IMR-90 (cell line): Measurements from ENCODE around the gene RFT1. TPM values are rescaled to one million over a fixed set of nuclear protein-coding genes. Genes with fewer than 3 reads are reported as not detected.

Source experiments
- ATAC-seq: fragments of 200-7000 bp; cut with Tn5 transposase; 2 replicates; pipeline ENCODE4 v1.9.1; 2020; ENCODE audit warnings: low read depth, mild to moderate bottlenecking, moderate library complexity
- BruUV-seq: library from RNA; stranded (reverse); fragments of 400-500 nt; replicated peaks from 2 replicates; lab custom pipeline; 2021; lab: Mats Ljungman, UMichigan
- CTCF ChIA-PET: fragments of 300-600 bp; formaldehyde crosslinking; extraction: SDS; loops from one replicate; lab custom pipeline; 2021; ENCODE audit warnings: antibody characterized with exemption; lab: Yijun Ruan, JAX
- POLR2A ChIA-PET: fragments of 300-600 bp; sonication (Branson Sonifier 250); formaldehyde crosslinking; loops from one replicate; lab custom pipeline; 2022; ENCODE audit warnings: antibody characterized with exemption; ENCODE audit not compliant: unreplicated experiment; lab: Charles Lee
- DNase-seq: peaks from one replicate; pipeline ENCODE4 v3.0.0; 2013
- H2AFZ ChIP-seq: replicated peaks from 2 replicates; pipeline ENCODE3; 2013; ENCODE audit warnings: low read length, mild to moderate bottlenecking; ENCODE audit not compliant: poor library complexity
- H2AK5ac ChIP-seq: 2 replicates; pipeline ENCODE4 v1.6.1; 2013; ENCODE audit warnings: low read depth, low read length, inconsistent platforms
- H2AK9ac ChIP-seq: replicated peaks from 2 replicates; pipeline ENCODE3; 2013; ENCODE audit warnings: mild to moderate bottlenecking, low read depth, low read length, moderate library complexity; ENCODE audit not compliant: poor library complexity
- H2BK120ac ChIP-seq: 2 replicates; pipeline ENCODE4 v1.6.1; 2013; ENCODE audit warnings: low read depth, low read length, inconsistent platforms
- H2BK15ac ChIP-seq: 3 replicates; pipeline ENCODE4 v1.6.1; 2013; ENCODE audit warnings: low read depth, low read length, inconsistent platforms
- H2BK20ac ChIP-seq: 2 replicates; pipeline ENCODE4 v1.6.1; 2013; ENCODE audit warnings: low read depth, mild to moderate bottlenecking, inconsistent platforms, low read length, moderate library complexity
- H2BK5ac ChIP-seq: 2 replicates; pipeline ENCODE4 v1.6.1; 2013; ENCODE audit warnings: mild to moderate bottlenecking, low read depth, low read length, inconsistent platforms; ENCODE audit not compliant: poor library complexity, severe bottlenecking
- H3K14ac ChIP-seq: replicated peaks from 2 replicates; pipeline ENCODE4 v1.6.1; 2013; ENCODE audit warnings: low read depth, low read length, inconsistent platforms
- H3K18ac ChIP-seq: 2 replicates; pipeline ENCODE4 v1.6.1; 2013; ENCODE audit warnings: low read depth, low read length, control low read depth
- H3K23ac ChIP-seq: 2 replicates; pipeline ENCODE4 v1.6.1; 2013; ENCODE audit warnings: low read depth, low read length, inconsistent platforms
- H3K27ac ChIP-seq: 2 replicates; pipeline ENCODE4 v1.5.1; 2013; ENCODE audit warnings: mild to moderate bottlenecking, control low read depth, low read length; ENCODE audit not compliant: insufficient read depth
- H3K27me3 ChIP-seq: 2 replicates; pipeline ENCODE4 v1.6.1; 2013; ENCODE audit warnings: low read length; ENCODE audit not compliant: control insufficient read depth, insufficient read depth
- H3K36me3 ChIP-seq: 2 replicates; pipeline ENCODE4 v1.6.1; 2013; ENCODE audit warnings: low read length, mixed read lengths; ENCODE audit not compliant: control insufficient read depth, insufficient read depth
- H3K4ac ChIP-seq: 2 replicates; pipeline ENCODE4 v1.6.1; 2013; ENCODE audit warnings: low read depth, low read length, inconsistent platforms
- H3K4me1 ChIP-seq: 2 replicates; pipeline ENCODE4 v1.6.1; 2013; ENCODE audit warnings: low read length, mixed read lengths; ENCODE audit not compliant: control insufficient read depth, insufficient read depth
- H3K4me2 ChIP-seq: 2 replicates; pipeline ENCODE4 v1.6.1; 2013; ENCODE audit warnings: low read depth, mild to moderate bottlenecking, control low read depth, low read length, moderate library complexity
- H3K4me3 ChIP-seq: 2 replicates; pipeline ENCODE4 v1.5.1; 2013; ENCODE audit warnings: low read depth, mild to moderate bottlenecking, control low read depth, low read length, moderate library complexity; ENCODE audit not compliant: insufficient read depth
- H3K56ac ChIP-seq: 2 replicates; pipeline ENCODE4 v1.6.1; 2013; ENCODE audit warnings: low read length, inconsistent platforms; ENCODE audit not compliant: insufficient read depth; ENCODE audit errors: extremely low read depth
- H3K79me1 ChIP-seq, 2 experiments: 2 replicates each; pipeline ENCODE4 v1.6.1; 2013; ENCODE audit warnings: low read length in 2 of 2, inconsistent platforms in 1 of 2, low read depth in 1 of 2
- H3K9ac ChIP-seq: 2 replicates; pipeline ENCODE4 v1.6.1; 2013; ENCODE audit warnings: low read depth, low read length, control low read depth
- H3K9me1 ChIP-seq: 2 replicates; pipeline ENCODE4 v1.6.1; 2013; ENCODE audit warnings: low read length, inconsistent platforms; ENCODE audit not compliant: insufficient read depth
- H3K9me3 ChIP-seq: 2 replicates; pipeline ENCODE4 v1.6.1; 2013; ENCODE audit warnings: low read length; ENCODE audit not compliant: control insufficient read depth, insufficient read depth
- H4K20me1 ChIP-seq: 2 replicates; pipeline ENCODE4 v1.6.1; 2013; ENCODE audit warnings: low read length, inconsistent platforms; ENCODE audit not compliant: insufficient read depth
- H4K5ac ChIP-seq: 2 replicates; pipeline ENCODE4 v1.6.1; 2013; ENCODE audit warnings: mild to moderate bottlenecking, low read depth, low read length, control low read depth
- H4K8ac ChIP-seq, 2 experiments: 2 replicates each; pipeline ENCODE4 v1.6.1; 2013; ENCODE audit warnings: low read depth in 2 of 2, low read length in 2 of 2, control low read depth in 1 of 2, inconsistent platforms in 1 of 2
- H4K91ac ChIP-seq: 2 replicates; pipeline ENCODE4 v1.6.1; 2013; ENCODE audit warnings: low read depth, low read length, inconsistent platforms; ENCODE audit not compliant: insufficient read depth
- CHD1 ChIP-seq: IDR thresholded peaks from 2 replicates; pipeline ENCODE4 v1.6.1; 2012; ENCODE audit warnings: low read depth, low read length, improper control_type of control experiment
- FOS ChIP-seq: fragments of 150-350 bp; IDR thresholded peaks from 2 replicates; pipeline ENCODE4 v1.6.1; 2016; ENCODE audit warnings: low read depth, low read length
- NFE2L2 ChIP-seq: fragments of 150-350 bp; IDR thresholded peaks from 2 replicates; pipeline ENCODE4 v1.6.1; 2016; ENCODE audit warnings: low read depth, mild to moderate bottlenecking, low read length
- POLR2A ChIP-seq: IDR thresholded peaks from 2 replicates; pipeline ENCODE4 v1.6.1; 2012; ENCODE audit warnings: mild to moderate bottlenecking, low read depth, low read length
- RAD21 ChIP-seq: IDR thresholded peaks from 2 replicates; pipeline ENCODE4 v1.6.1; 2012; ENCODE audit warnings: low read length, improper control_type of control experiment
- RCOR1 ChIP-seq: IDR thresholded peaks from 2 replicates; pipeline ENCODE4 v1.6.1; 2012; ENCODE audit warnings: mild to moderate bottlenecking, low read length, improper control_type of control experiment; ENCODE audit not compliant: insufficient replicate concordance
- SMC3 ChIP-seq: fragments of 150-350 bp; IDR thresholded peaks from 2 replicates; pipeline ENCODE4 v1.6.1; 2016; ENCODE audit warnings: low read depth, mild to moderate bottlenecking, antibody characterized with exemption, low read length, moderate library complexity
- WGBS, 2 experiments: methylation state at CpG; one replicate each; pipeline versions ENCODE4 v1.1.5 to v1.1.7; 2013; ENCODE audit warnings: missing lambda C conversion rate in 2 of 2; ENCODE audit not compliant: insufficient read length in 1 of 2; ENCODE audit errors: extremely low coverage in 2 of 2; 5-methylcytosine and 5-hydroxymethylcytosine counted together
- dilution Hi-C: fragments of 300-500 bp; cut with HindIII; formaldehyde crosslinking; loops from one replicate; pipeline ENCODE4 v1.14.3; 2018; ENCODE audit warnings: low sequenced_read_pairs; ENCODE audit not compliant: unreplicated experiment
- in situ Hi-C: fragments of 300-500 bp; cut with MboI; formaldehyde crosslinking; loops from 3 replicates; pipeline ENCODE4 v1.14.3; 2019; ENCODE audit warnings: low sequenced_read_pairs, inconsistent platforms, mixed read lengths
- intact Hi-C: fragments of 100-400 bp; cut with micrococcal nuclease; formaldehyde crosslinking; loops from 2 replicates; pipeline ENCODE4 v1.10.0; 2022
- polyA plus RNA-seq, 3 experiments: library from polyadenylated mRNA; depleted of rRNA; stranded (reverse); fragments of >200 nt; gene quantifications; 2 replicates each; pipeline ENCODE4 v1.2.3, GENCODE V29; 2012; ENCODE audit warnings: low replicate concordance in 1 of 3
- total RNA-seq: library from RNA; depleted of rRNA; stranded (reverse); fragments of >200 nt; gene quantifications from 2 replicates; pipeline ENCODE4 v1.2.3, GENCODE V29; 2012

Gene RFT1
- total and polyA plus RNA-seq, 2 of the 4 experiments (the other 2 are of a cell fraction) = 14.5 to 23.5 TPM

- intact Hi-C loops (no loop called here), dilution Hi-C loops (no loop called here)
Observed at GRCh38 chr3:53122255-53122932, 7.8 kb downstream of the RFT1 start.

More at GRCh38 chr3:53122255-53122932, 7.8 kb downstream of the RFT1 start:
- Histone ChIP-seq H2AK5ac (no peak overlapping the region), H3K56ac (no peak overlapping the region), H4K91ac (no peak overlapping the region), H2BK15ac (no peak overlapping the region), H3K18ac (no peak overlapping the region), H3K36me3 (peaks cover 51% of the 10 kb centered on the region), H2AK9ac (no peak overlapping the region), H3K27me3 (no peaks in the 10 kb centered on the region), H4K5ac (no peak overlapping the region), H2BK120ac (no peak overlapping the region), H3K4me3 (no peak overlapping the region), H3K4me2 (no peak overlapping the region), H3K9me3 (no peaks in the 10 kb centered on the region), H3K4ac (no peak overlapping the region), H2AFZ (no peak overlapping the region), H2BK5ac (no peak overlapping the region), H4K8ac (no peak overlapping the region), H3K23ac (no peak overlapping the region), H2BK20ac (no peak overlapping the region), H3K14ac (no peak overlapping the region), H3K79me1 (0 out of 4 replicates have a peak, but pooled peaks cover 0 to 4% of the 10 kb centered on the region in 2 experiments), H3K27ac (no peak overlapping the region), H3K4me1 (no peaks in the 10 kb centered on the region), H3K9me1 (no peaks in the 10 kb centered on the region), H3K9ac (no peak overlapping the region), H4K20me1 (no peaks in the 10 kb centered on the region)
- CTCF ChIA-PET = interaction anchor here (1.1 kb wide), 1 partner anchor 8 kb away, joined by 4 read pairs; no protein-coding TSS in a partner anchor
- WGBS, 2 experiments = 100% methylated on average over 2 of the region's 4 CpGs; no CpG with 5 or more reads in 1 of the 2 experiments
- no peak for ATAC-seq
- no TSS peak for BruUV-seq
- in situ Hi-C loops = loop anchor here (25.0 kb wide), 1 partner anchor 590 kb away; no protein-coding TSS in a partner anchor
- TF ChIP-seq RCOR1 = no peak
- no peak for TF ChIP-seq CHD1
- no peak for TF ChIP-seq POLR2A
- no peak for TF ChIP-seq SMC3
- no peak for TF ChIP-seq NFE2L2
- no peak for TF ChIP-seq FOS
- no peak for TF ChIP-seq RAD21
- POLR2A ChIA-PET = no interaction called here
- no peak for DNase-seq
